Endothelial cell of umbilical vein (primary cell): Measurements from ENCODE around the gene CEACAM1. TPM values are rescaled to one million over a fixed set of nuclear protein-coding genes. Genes with fewer than 3 reads are reported as not detected.

Experiments
- BruUV-seq: library from RNA; stranded (reverse); fragments of 400-500 nt; replicated peaks from 2 replicates; lab custom pipeline; 2021; lab: Mats Ljungman, UMichigan
- CTCF ChIA-PET: fragments of 300-600, 350-600 bp; sonication (Branson Sonifier 250); formaldehyde crosslinking; loops from one replicate; lab custom pipeline; 2021; ENCODE audit warnings: antibody characterized with exemption, inconsistent platforms; lab: Charles Lee
- POLR2A ChIA-PET: fragments of 300-600, 350-600 bp; sonication (Branson Sonifier 250); formaldehyde crosslinking; loops from one replicate; lab custom pipeline; 2021; ENCODE audit warnings: antibody characterized with exemption, inconsistent platforms; lab: Charles Lee
- DNase-seq: peaks from one replicate; pipeline ENCODE4 v3.0.0-alpha.2; 2011; ENCODE audit warnings: low read depth, low spot score
- FAIRE-seq: peaks from 2 replicates; lab custom pipeline; 2011; peaks lifted over from hg19 to GRCh38; lab: Jason Lieb, UNC
- H2AFZ ChIP-seq: 2 replicates; pipeline ENCODE4 v1.6.0; 2012; ENCODE audit warnings: low read depth, low read length, control low read depth, inconsistent platforms
- H3K27ac ChIP-seq: 2 replicates; pipeline ENCODE4 v1.5.1; 2011; ENCODE audit warnings: low read depth, mild to moderate bottlenecking, control low read depth, low read length, moderate library complexity; ENCODE audit not compliant: insufficient read depth
- H3K27me3 ChIP-seq, 2 experiments: 2 replicates each; pipeline versions ENCODE4 v1.6.0 to v1.6.1; 2011; ENCODE audit warnings: low read length in 2 of 2, mixed read lengths in 1 of 2; ENCODE audit not compliant: control insufficient read depth in 2 of 2, insufficient read depth in 2 of 2
- H3K36me3 ChIP-seq, 2 experiments: 2 replicates in 1 of 2; 3 replicates in 1 of 2; pipeline ENCODE4 v1.5.1; 2011; ENCODE audit warnings: low read length in 2 of 2, mild to moderate bottlenecking in 1 of 2, moderate library complexity in 1 of 2; ENCODE audit not compliant: control insufficient read depth in 2 of 2, insufficient read depth in 2 of 2; ENCODE audit errors: extremely low read depth in 1 of 2
- H3K4me1 ChIP-seq: 3 replicates; pipeline ENCODE4 v1.5.1; 2011; ENCODE audit warnings: mild to moderate bottlenecking, low read length; ENCODE audit not compliant: control insufficient read depth, insufficient read depth; ENCODE audit errors: extremely low read depth
- H3K4me2 ChIP-seq: 2 replicates; pipeline ENCODE4 v1.6.1; 2011; ENCODE audit warnings: low read length, control low read depth, mixed read lengths; ENCODE audit not compliant: insufficient read depth
- H3K4me3 ChIP-seq, 3 experiments: fragments of 200-600 bp in 1 of 3; sonication (generic), shearing (Covaris generic) in 1 of 3; replicated peaks in 1 of 3; 2 replicates each; pipeline ENCODE4 v1.5.1; 2011 to 2016; ENCODE audit warnings: control low read depth in 3 of 3, low read length in 3 of 3, mild to moderate bottlenecking in 2 of 3, inconsistent platforms in 1 of 3, low read depth in 1 of 3, moderate library complexity in 1 of 3; ENCODE audit not compliant: insufficient read depth in 1 of 3
- H3K79me2 ChIP-seq: 2 replicates; pipeline ENCODE4 v1.6.0; 2012; ENCODE audit warnings: low read length, inconsistent platforms; ENCODE audit not compliant: control insufficient read depth, insufficient read depth
- H3K9ac ChIP-seq: replicated peaks from 2 replicates; pipeline ENCODE3; 2011; ENCODE audit warnings: low read length, control low read depth; ENCODE audit not compliant: insufficient read depth; ENCODE audit errors: extremely low read depth
- H3K9me1 ChIP-seq: replicated peaks from 3 replicates; pipeline ENCODE4 v1.6.0; 2011; ENCODE audit warnings: mild to moderate bottlenecking, low read length; ENCODE audit not compliant: control insufficient read depth, insufficient read depth; ENCODE audit errors: extremely low read depth
- H3K9me3 ChIP-seq: replicated peaks from 2 replicates; pipeline ENCODE4 v1.5.1; 2012; ENCODE audit warnings: low read length, inconsistent platforms; ENCODE audit not compliant: control insufficient read depth, insufficient read depth
- H4K20me1 ChIP-seq: replicated peaks from 2 replicates; pipeline ENCODE3; 2011; ENCODE audit warnings: mild to moderate bottlenecking, low read length; ENCODE audit not compliant: control insufficient read depth, insufficient read depth; ENCODE audit errors: extremely low read depth
- EZH2 ChIP-seq: IDR thresholded peaks from 2 replicates; pipeline ENCODE4 v1.6.1; 2012; ENCODE audit warnings: borderline replicate concordance, low read depth, mild to moderate bottlenecking, moderate library complexity, low read length, inconsistent platforms; ENCODE audit not compliant: severe bottlenecking
- FOS ChIP-seq: IDR thresholded peaks from 2 replicates; pipeline ENCODE4 v1.6.1; 2011; ENCODE audit warnings: mild to moderate bottlenecking, low read length, moderate library complexity, borderline replicate concordance; ENCODE audit not compliant: insufficient read depth
- GATA2 ChIP-seq: IDR thresholded peaks from 2 replicates; pipeline ENCODE4 v1.7.0; 2011; ENCODE audit warnings: low read depth, mild to moderate bottlenecking, moderate library complexity, mixed read lengths, low read length; ENCODE audit not compliant: insufficient read length, insufficient read depth
- JUN ChIP-seq: IDR thresholded peaks from 2 replicates; pipeline ENCODE4 v1.6.1; 2011; ENCODE audit warnings: borderline replicate concordance, low read depth; ENCODE audit not compliant: insufficient read length, insufficient read depth
- MYC ChIP-seq: IDR thresholded peaks from one replicate; pipeline ENCODE4 v1.6.1; 2011; ENCODE audit warnings: mild to moderate bottlenecking, low read depth, low read length
- POLR2A ChIP-seq: IDR thresholded peaks from 2 replicates; pipeline ENCODE4 v1.6.1; 2012; ENCODE audit warnings: low read depth, mild to moderate bottlenecking, control low read depth, low read length
- POLR2AphosphoS5 ChIP-seq: IDR thresholded peaks from 2 replicates; pipeline ENCODE4 v1.6.1; 2012; ENCODE audit warnings: low read depth, mild to moderate bottlenecking, control low read depth, low read length, moderate library complexity; ENCODE audit not compliant: insufficient read depth
- dilution Hi-C: fragments of 300-500 bp; cut with MboI; formaldehyde crosslinking; loops from one replicate; pipeline ENCODE4 v1.15.0; 2019; ENCODE audit warnings: low sequenced_read_pairs; ENCODE audit not compliant: extremely low pct_ligation_motif_present
- intact Hi-C: fragments of 100-400 bp; cut with micrococcal nuclease; formaldehyde crosslinking; loops from one replicate; pipeline ENCODE4 v1.10.0; 2022
- polyA plus RNA-seq, 4 experiments: library from polyadenylated mRNA; depleted of rRNA in 3 of 4; stranded (reverse) in 3 of 4; unstranded in 1 of 4; fragments of >200 nt; gene quantifications; 2 replicates each; pipeline versions ENCODE4 v1.2.1 to v1.2.3, GENCODE V29; 2011 to 2012; ENCODE audit warnings: missing spikeins in 1 of 4
- total RNA-seq: library from RNA; stranded (reverse); gene quantifications from 2 replicates; pipeline ENCODE4 v1.2.3, GENCODE V29; 2021
- TF ChIP-seq, protein P1 (sequence below): IDR thresholded peaks from 2 replicates; pipeline ENCODE4 v1.6.1; 2011; ENCODE audit not compliant: insufficient read depth, insufficient read length
- TF ChIP-seq, protein P2 (sequence below), 2 donors: IDR thresholded peaks; 1 replicate in 1 of 2; 2 replicates in 1 of 2; pipeline ENCODE4 v1.5.1; 2011; ENCODE audit warnings: low read length in 2 of 2, mild to moderate bottlenecking in 2 of 2, moderate library complexity in 2 of 2, control low read depth in 1 of 2, inconsistent platforms in 1 of 2, low read depth in 1 of 2; ENCODE audit not compliant: insufficient read depth in 1 of 2; ENCODE audit errors: extremely low read depth in 1 of 2

Gene CEACAM1
- total and polyA plus RNA-seq, 2 donors (not counting 3 experiments of a cell fraction or from before 2014, with no cell fraction given), result 3.5 to 3.6 TPM

DNA sequence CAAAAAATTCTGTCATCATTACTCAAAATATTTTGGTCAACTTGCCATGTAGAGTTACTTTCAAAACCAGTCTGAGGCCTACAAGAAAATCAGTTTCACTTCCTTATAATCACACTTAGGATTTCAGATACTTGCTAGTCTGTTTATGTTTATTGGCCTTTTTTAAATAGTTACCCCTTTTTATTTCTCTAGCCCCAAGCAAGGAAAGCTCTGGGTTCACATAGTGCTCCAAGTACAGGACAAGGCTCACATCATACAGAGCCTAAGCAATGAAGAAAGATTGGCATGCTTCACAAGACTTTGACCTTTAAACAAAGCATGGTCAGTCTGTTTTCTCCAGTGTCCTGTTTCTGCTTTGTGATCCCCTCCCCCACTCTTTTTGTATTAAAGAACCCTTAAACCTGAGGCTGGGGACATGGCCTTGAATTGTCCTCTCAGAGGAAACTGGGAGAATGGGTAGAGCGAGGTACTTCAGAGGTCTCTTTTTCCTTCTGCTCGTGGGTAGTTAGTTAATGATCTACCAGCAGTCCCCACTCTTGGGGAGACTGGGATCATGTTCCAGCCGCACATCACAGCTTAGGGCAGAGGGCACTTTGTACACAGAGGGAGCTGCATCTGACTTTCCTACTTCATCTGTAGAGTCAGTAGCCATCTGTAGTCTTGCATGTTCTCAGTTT, 30.7 kb downstream of the CEACAM1 start:
- H3K9me1 ChIP-seq, result no peaks in the 10 kb centered on the region
- no TSS peak for BruUV-seq
- no peak overlapping the region for H2AFZ ChIP-seq
- TF ChIP-seq MYC, result no peak
- no peak for TF ChIP-seq GATA2
- TF ChIP-seq POLR2AphosphoS5, result no peak
- no peak for TF ChIP-seq JUN
- TF ChIP-seq, protein P1, sequence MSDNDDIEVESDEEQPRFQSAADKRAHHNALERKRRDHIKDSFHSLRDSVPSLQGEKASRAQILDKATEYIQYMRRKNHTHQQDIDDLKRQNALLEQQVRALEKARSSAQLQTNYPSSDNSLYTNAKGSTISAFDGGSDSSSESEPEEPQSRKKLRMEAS, result no peak
- no peak for TF ChIP-seq EZH2
- TF ChIP-seq POLR2A, result no peak
- no peak for TF ChIP-seq FOS
- TF ChIP-seq, protein P2, sequence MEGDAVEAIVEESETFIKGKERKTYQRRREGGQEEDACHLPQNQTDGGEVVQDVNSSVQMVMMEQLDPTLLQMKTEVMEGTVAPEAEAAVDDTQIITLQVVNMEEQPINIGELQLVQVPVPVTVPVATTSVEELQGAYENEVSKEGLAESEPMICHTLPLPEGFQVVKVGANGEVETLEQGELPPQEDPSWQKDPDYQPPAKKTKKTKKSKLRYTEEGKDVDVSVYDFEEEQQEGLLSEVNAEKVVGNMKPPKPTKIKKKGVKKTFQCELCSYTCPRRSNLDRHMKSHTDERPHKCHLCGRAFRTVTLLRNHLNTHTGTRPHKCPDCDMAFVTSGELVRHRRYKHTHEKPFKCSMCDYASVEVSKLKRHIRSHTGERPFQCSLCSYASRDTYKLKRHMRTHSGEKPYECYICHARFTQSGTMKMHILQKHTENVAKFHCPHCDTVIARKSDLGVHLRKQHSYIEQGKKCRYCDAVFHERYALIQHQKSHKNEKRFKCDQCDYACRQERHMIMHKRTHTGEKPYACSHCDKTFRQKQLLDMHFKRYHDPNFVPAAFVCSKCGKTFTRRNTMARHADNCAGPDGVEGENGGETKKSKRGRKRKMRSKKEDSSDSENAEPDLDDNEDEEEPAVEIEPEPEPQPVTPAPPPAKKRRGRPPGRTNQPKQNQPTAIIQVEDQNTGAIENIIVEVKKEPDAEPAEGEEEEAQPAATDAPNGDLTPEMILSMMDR (IDR thresholded peaks at IDR 0.05; ENCODE audit: extremely low read depth in 1 of 2, insufficient read depth in 1 of 2, low read depth in 1 of 2, low read length in 2 of 2), result no peak
- H3K4me1 ChIP-seq, result no peaks in the 10 kb centered on the region
- ChIA-PET CTCF (interaction anchor here (1.0 kb wide), 1 partner anchor 9 kb away, joined by 3 read pairs; no protein-coding TSS in a partner anchor), POLR2A (no interaction called here)
- H4K20me1 ChIP-seq, result no peaks in the 10 kb centered on the region
- no peak for DNase-seq
- no peak overlapping the region for H3K4me3 ChIP-seq
- no peaks in the 10 kb centered on the region for H3K27me3 ChIP-seq
- no peak overlapping the region for H3K4me2 ChIP-seq
- H3K9me3 ChIP-seq, result no peaks in the 10 kb centered on the region
- no peak overlapping the region for H3K27ac ChIP-seq
- H3K79me2 ChIP-seq, result no peaks in the 10 kb centered on the region
- H3K36me3 ChIP-seq, result no peaks in the 10 kb centered on the region
- no peak for FAIRE-seq
- no peak overlapping the region for H3K9ac ChIP-seq
- dilution Hi-C loops, result no loop called here
- intact Hi-C loops, result no loop called here
